T-helper 1 cell (primary cell): ENCODE measurements around the gene HEXD.
"Not testable (repeated sequence)": the region's sequence is repeated elsewhere in the genome, so short reads cannot be mapped to it uniquely, and the experiment has no call there.

ENCODE experiments used
- DNase-seq, 5 donors: peaks; one replicate each; pipeline ENCODE4 v3.0.0-alpha.2; 2012 to 2020

The HEXD gene

DNA sequence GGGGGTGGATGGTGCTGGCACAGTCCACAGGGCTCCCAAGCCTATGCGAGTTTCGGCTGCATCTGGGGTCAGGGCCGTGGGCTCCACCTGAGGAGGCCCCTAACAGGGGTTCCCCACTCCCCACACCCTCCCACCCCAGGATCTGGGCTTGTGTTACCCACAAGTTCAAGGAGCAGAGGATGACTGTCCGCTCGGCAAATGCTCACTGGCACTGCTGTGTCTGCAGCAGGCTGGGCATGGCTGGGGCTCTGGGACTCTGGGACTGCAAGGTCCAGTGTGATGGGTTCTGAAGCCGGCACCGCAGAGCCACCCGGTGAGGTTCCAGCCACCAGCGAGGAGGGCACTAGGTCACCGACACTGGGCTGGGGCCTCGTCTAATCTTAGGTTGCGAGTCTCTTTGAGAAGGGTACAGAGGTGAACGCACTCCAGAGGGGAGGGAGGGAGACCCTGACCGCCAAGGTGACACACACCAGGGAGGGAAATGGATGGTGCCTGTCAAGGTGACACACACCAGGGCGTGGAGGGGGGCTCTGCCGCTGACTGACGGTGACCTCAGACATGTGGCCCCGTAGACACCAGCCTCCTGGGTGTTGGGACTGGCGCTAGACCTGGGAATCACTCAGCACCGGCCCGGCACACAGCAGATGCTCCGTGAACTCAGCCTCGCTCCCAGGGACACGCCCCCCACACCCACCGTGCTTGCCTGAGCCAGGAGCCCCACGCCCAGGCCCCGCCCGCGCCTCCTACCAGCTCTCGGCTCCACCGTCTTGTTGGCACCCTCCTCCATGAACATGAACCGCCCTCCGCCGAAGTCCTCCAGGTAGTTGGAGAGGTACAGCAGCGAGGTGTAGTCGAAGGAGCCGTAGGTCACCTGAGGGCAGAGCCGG, 20.5 kb upstream of the HEXD start:
- DNase-seq = peak in 1 of 5 donors; percentile 9

DNA sequence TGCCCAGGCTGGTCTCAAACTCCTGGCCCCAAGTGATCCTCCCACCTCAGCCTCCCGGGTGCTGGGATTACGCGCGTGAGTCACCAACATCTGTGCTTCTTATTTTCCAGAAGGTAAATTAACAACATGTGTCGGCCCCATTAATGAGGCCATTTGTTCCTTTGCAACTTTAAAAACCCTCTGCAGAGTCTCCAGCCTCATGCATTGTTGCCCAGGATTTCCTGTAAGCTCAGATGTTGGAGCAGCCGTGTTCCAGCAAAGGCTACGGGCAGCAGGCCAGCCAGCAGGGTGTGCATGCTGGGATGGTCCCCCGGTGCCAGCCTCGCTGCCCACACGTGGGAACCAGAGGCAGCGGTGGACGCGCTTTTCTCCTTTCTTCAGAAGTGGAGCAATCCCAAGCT, 19.1 kb upstream of the HEXD start:
- no peak for DNase-seq

DNA sequence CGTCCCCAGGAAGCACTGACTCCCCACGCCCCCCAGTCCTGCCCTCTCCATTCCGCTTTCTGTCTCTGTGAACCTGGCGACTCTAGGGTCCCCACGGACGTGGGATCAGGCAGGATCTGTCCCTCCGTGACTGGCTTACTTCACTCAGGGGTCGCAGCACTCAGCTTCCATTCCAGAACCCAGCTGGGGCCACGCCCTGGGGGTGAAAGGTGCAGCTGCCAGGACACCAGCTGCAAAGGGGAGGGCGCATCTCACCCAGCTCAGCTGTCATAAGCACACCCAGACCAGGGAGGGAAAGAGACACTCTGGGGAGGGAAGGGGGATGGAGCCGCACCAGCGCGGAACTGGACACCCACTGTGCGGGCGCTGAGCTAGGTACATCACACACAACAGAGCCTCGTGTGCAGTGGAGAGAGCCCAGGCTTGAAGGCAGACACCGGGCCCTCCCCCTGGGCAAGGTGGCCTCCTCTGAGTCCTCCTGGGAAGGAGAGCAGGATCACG, 18.5 kb upstream of the HEXD start:
- no peak for DNase-seq

DNA sequence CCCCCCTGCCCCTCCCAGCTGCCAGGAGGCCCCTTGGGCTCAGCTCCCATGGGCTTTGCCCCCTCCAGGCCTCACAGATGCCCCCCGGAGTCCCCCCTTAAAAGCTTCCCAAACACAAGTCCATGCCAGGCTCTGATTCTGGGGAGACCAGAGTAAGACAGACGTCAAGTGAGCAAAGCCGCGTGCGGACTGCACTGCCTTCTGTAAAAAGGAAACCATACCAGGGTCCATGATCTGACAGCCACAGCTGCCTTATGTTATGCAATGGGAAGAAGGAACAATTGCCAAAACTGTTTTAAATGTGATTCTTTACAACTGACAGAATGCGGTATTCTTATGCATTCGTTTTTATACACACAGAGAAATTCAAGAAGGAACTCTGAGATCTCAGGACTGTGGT, 17.9 kb upstream of the HEXD start:
- no peak for DNase-seq

DNA sequence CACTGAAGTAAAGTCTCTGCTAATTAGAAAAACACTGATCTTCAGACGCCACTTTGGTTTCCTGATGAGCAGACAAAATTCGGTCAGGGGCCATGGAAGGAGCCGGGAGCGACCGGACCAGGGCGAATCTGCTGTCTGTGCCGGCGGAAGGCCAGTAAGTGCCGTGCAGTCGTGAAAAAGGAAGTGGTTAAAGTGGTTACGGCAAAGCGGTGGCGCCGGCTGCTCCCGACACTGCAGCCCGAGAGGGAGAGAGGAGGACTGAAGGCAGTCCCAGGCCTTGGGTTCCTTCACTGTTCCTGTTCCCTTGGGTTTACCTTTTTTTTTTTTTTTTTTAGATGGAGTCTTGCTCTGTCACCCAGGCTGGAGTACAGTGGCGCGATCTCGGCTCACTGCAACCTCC, 17.3 kb upstream of the HEXD start:
- peak in 4 of 5 donors; percentile 28 to 69 (median 33) for DNase-seq

DNA sequence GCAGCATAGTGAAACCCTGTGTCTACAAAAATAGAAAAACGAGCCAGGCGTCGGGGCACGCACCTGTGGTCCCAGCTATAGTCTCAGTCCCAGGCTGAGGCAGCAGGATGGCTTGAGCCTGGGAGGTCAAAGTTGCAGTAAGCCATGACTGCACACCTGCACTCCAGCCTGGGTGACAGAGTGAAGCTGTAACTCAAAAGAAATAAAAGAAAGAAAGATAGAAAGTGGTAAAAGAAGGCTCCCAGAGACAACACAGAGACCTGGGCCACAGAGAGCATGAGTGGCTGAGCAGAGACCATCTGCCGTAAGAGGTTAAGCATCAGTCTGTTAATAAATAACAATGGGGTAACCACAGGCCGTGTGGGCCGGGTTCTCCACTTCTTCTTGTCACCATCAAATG, 15.3 kb upstream of the HEXD start:
- DNase-seq = no peak

DNA sequence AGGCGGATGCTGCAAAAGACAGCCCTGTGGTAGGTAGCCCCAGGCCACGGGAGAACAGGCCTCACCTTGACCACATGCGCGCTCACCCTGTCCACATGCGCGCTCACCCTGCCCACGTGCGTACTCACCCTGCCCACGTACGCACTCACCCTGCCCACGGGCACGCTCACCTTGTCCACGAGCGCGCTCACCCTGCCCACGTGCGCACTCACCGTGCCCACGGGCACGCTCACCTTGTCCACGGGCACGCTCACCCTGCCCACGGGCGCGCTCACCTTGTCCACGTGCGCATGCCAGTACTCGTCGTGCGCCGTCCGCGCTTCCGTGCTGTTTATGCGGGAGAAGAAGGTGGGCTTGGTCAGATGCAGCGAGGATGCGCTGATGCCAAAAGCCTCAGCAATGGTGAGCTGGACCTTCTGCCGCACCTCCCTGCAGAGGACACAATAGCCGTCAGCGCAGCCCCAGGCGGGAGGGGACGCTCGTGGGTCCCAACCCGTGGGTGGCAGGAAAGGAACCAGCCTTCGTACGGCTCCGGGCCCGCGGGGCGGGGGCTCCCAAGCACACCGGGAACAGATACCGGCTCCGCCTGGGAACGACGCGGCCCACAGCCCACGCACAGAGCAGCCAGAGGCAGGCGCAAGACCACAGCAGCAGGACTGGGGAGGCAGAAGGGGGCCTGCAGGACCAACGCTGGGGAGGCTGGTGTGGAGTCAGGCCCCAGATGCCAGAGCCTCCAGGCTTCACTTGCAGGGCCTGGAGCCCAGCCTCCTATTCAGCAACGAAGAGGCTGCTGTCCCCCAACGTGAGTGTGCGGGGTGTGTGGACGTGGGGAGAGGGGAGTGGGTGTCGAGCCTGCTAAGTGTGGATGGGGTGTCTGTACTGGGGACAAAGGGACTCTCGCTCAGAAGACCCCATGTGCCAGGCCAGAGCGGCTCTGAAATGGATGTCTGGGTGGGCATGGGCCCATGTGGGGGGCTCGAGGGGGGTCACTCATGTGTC, 14.2 kb upstream of the HEXD start:
- no peak for DNase-seq

DNA sequence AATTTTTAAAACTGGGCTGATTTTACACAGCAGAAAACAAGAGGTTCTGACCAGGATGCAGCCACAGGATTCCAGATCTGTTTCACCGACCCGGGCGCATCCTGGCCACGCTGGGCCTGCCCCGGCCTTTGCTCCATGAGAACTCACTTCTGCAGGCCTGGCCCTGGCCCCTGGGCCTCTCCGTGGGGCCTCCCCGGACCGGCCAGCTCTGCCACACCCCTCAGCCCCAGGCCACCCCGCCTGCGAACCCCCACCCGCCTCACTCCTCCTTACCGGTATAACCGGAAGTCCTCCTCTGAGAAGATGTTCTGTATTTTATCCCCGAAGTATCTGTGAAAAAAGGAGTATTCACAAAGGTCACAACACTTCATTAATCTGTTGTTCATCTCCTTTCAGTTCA, 13.1 kb upstream of the HEXD start:
- no peak for DNase-seq

DNA sequence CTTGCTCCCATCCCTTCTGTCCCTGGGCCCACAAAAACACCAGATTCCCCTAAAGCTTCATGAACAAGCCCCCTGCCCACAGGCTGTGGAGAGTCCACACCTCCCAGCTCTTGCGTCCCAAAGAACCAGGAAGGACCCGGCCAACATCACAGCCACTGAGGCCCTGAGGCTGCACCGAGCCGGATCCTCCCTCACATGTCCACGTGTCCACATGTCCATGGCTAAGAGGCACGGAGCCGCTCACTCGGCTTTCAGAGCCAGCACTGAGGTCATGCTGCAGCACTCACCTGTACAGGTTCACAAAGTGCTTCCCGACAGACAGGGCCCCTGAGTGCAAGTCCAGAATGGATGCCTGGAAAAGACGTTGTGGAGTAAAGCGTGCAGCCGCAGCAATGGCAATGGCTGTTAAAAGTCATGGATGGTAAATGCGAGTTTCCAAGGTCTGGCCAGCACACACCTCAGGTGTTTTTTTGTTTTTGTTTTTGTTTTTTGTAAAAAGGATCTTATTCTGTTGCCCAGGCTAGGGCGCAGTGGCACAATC, 11.9 kb upstream of the HEXD start:
- no peak for DNase-seq

DNA sequence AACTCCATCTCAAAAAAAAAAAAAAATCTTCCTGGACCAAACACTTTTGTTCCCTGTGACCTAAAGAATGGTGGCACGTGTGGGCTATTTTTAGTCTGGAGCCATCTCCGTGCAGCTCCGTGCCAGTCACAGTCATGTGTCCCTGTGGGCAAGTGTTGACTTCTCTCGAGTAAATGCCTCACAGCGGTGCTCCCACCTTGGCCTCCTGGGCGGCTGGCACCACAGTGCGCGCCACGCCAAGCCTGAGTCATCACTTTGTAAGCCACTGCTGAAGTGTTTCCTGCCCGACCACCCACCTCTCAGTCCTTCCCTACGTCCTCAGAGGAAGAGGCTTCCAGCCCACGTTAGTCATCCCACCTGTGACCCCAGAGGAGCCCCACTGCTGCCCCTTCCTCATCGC, 10.9 kb upstream of the HEXD start:
- DNase-seq = no peak

DNA sequence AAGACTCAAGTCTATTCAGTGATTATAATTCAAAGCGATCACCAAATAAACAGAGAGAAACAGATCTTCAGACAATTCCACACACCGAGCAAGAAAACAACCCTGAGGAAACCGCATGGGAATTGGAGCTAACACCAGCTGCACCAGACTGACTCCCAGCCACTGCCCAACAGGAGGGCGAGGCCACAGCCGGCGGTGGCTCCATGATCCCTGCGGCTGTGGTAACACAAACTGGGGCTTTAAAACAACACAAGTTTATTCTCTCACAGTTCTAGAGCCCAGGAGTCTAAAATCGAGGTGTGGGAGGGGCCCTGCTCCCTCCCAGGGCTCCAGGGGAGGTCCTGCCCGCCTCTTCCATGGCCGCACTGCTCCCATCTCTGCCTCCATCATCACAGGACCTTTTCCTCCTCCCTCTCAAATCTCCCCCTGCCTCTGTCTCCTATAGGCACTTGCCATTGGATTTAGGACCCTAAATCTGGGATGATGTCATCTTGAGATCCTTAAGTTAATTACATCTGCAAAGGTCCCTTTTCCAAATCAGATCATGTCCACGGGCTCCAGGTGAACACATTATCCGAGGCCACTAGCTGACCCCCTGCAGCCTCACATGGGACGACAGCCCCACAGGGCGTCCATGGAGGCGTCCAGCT, 9.7 kb upstream of the HEXD start:
- no peak for DNase-seq

DNA sequence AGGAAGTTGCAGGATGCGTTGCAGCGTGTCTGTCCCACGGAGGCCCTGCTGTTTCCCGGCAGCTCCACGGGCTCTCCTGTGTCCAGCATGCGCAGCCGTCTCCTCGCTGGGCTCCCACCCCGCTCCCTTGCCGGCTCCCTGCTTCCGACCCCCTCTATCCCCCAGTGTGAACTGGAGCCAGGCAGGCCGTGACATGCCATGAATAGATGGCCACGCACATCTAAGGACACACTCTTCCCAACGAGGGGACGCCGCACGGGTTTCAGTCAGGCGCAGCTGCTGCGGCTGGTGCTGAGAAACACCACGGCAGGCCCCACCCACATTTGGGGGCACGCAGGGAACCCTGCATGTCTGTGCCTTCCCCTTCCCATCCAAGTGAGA, 9.2 kb upstream of the HEXD start:
- no peak for DNase-seq

DNA sequence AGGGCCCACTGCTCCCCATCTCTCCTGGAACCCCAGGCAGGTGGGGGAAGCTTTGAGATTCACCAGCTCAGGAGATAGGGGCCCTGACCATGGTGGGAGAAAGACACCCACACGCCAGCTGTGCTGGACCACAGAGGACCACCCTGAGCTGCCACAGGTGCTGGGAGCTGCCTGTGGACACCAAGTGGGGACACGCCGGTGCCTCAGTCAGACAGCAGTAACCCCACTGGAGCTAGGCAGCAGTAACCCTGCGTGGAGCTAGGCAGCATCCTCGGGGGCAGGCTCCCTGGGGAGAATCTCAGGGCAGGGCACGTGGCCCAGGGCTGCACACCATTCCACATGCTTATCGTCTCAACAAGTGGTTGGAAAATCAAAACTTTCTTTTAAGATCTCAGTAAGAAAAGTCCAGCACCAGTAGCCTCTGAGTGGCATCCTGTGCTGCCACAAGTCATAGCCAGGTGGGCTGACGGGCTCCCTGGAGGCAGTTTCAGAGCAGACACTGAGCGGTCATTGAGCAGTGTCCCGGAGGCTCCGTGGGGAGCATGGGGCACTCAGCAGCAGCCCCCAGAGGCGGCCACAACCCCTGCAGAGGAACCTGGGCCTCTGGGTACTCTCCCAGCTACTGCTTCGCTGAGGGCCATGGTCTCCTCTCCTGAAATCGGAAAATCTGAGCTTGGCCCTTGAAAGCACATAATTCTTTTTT, 8.0 kb upstream of the HEXD start:
- DNase-seq = no peak

DNA sequence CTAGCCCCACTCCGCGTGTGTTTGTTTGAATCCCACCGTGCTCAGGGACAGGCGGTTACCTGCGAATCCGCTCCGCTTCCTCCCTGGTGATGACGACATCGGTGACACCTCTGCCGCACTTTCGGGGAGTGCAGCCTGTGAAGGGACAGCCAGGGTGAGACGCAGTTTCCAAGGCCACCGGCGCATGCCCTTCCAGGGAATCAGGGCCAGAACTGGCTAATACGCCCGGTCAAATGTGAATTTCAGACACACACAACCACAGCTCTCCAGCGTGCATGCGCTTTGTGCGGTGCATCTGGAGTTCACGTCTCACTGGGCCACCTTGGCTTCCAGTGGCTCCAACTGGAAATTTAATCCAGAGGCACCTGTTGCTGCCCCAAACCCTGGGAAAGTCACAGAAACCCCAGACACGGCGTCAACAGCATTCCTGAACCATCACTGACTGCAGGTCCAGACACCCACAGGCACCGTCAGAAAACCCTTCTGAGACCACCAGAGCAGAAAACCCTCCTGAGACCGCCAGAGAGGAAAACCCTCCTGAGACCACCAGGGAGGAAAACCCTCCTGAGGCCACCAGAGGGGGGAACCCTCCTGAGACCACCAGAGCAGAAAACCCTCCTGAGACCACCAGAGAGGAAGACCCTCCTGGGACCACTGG, 6.6 kb upstream of the HEXD start:
- DNase-seq = no peak

DNA sequence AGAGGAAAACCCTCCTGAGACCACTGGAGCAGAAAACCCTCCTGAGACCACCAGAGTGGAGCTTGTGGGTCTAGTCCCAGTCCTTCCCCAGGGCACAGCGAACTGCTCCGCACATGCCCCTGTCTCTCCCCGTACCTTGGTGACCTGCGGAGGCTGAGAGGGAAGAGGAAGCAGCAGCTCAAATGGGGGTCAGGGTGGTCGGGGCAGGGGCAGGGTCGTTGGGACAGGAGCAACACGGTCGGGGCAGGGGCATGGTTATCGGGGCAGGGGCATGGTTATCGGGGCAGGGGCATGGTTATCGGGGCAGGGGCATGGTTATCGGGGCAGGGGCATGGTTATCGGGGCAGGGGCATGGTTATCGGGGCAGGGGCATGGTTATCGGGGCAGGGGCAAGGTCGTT, 6.1 kb upstream of the HEXD start:
- not testable (repeated sequence) for DNase-seq

DNA sequence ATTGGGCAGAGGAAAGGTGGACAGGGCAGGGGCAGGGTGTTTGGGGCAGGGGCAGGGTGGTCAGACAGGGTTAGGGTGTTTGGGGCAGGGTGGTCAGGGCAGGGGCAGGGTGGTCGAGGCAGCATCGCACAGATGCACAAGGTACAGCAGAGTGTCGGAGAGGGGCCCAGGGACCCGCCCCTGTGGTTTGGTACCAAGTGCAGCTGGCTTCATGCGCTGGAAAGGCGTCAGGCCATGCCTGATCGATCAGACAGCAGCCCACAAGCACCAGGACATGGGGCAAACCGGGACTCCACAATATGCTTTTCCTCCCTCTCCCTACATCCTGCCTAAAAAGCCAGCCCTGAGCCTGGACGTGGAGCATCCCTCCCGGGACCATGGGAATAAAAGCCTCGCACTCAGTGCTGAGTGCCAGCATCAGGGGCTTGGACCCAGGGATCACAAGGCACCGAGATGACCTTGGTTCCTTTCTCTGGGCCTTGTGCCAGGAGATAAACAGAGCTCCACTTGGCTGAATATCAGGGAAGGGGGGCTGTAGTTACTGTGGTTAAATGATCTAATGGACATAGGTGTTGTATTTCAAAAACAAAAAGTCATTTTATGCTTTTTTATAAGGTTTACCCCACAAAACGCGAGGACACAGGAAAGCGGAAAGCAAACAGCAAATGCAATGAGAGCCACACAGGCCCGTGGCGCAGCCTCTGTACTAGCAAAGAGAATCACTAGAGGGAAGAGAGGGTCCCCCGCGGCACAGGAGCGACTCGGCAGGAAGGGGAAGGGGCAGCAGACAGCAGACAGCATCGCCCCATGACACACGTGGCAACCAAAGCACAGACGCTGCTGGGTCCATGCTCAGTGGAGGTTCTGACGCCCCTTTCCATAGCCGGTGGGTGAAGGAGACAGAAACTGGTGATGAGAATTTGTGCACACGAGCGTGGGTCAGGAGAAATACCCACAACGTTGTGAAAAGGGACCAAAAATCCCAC, 5.3 kb upstream of the HEXD start:
- DNase-seq = no peak

DNA sequence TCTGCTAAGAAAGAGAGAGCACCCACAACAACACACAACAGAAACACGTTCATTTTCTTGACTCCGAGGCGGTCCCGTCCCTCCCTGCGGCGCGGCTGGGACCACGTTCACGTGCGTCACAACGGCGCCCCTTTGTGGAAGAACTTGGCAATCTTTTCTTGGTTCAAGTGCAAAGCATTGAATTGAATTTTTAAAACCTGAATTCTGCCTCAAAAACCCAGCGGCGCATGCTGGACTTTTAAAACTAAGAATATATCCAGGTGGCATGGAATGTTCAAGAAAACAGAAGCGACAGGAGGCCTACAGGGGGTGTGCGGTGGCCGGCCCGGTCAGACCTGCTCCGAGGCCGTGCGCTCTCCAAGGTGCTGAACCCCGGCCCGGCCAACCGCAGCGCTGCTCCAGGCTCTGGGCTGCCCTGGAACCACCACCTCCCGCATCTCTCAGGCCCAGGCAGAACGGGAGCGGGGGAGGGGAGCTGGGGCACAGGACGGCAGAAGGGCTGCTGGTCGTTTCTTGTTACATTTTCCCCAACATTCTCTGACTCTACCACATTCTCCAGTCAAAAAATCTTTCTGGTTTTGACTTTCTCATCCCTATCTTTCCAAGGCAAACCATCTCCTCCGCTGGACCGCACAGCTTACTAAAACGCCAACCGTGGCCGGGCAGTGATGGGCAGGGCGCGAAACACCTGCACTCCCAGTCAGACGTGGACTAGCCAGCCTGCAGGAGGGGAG, 3.4 kb upstream of the HEXD start:
- peak; percentile 31 to 74 (median 56) for DNase-seq

DNA sequence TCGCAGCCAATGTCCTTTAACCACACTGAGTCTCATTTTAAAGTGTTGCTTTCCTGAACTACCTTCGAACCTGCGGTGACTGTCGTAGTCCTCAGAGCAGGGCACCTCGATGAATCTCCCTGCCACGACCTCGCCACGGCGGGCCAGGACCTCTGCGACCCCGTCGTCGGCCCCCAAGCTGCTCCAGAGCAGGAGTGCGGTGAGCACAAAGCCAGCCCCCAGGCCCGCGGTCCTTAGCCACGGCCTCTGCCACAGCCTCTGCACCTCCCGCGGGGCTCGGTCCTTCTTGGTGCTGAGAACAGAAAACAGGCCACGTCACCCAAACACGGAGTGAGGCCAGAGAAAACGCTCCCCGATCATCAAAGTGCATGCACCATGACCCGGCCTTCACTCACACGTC, 2.8 kb upstream of the HEXD start:
- no peak for DNase-seq

DNA sequence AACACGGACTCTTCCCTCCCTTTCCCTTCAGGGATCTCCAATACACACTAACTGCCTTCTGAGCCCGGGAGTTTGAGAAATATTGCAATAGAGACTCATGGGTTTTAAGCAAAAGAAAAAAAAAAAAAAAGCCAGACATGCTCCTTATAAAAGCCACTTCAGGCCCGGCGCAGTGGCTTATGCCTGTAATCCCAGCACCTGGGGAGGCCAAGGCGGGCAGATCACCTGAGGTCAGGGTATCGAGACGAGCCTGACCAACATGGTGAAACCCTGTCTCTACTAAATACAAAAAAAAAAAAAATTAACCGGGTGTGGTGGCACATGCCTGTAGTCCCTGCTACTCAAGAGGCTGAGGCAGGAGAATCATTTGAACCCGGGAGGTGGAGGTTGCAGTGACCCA, 2.4 kb upstream of the HEXD start:
- DNase-seq = no peak

DNA sequence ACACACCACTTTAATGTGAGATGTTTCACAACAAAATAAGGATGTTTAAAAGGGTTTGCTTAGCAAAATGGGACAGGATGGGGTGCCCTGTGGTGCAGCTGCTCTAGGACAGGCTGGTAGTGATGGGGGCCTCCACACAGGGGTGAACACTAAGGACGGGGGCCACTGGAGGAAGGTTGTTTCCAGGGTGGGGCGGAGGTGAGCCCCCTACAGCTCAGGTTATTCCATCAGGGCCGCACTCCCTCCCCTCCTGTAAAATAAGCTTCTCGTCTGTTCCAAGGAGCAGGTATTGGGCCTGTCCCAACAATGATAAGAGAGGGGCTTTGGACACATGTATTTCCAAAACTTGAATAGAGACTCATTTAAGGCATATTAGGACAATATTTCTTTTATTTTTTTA, 1.9 kb upstream of the HEXD start:
- no peak for DNase-seq
